ENCODE data around the gene SMIM1.
A peak's percentile ranks its signal among the peaks of the same experiment; 100 is the strongest.

SMIM1 gene

GRCh38 chr1:3777078-3777547 is 4.6 kb downstream of the SMIM1 start:
- DNase-seq (ENCODE audit: low read depth in 2 of 2): no peak

- DNase-seq (ENCODE audit: low read depth in 2 of 2): no peak
These were observed 5.4 kb downstream of the SMIM1 start for GRCh38 chr1:3777647-3778589.

- DNase-seq (ENCODE audit: low read depth in 2 of 2): no peak
These were observed 6.2 kb downstream of the SMIM1 start for GRCh38 chr1:3778590-3779264.

- no peak for DNase-seq (ENCODE audit: low read depth in 2 of 2)
These were observed 6.8 kb downstream of the SMIM1 start for GRCh38 chr1:3779265-3779911.

- DNase-seq (ENCODE audit: low read depth in 2 of 2): no peak
These were observed 7.4 kb downstream of the SMIM1 start for GRCh38 chr1:3779912-3780416.

- no peak for DNase-seq (ENCODE audit: low read depth in 2 of 2)
These were observed 8.4 kb downstream of the SMIM1 start for GRCh38 chr1:3780901-3781300.

GRCh38 chr1:3783651-3784474 is 11.3 kb downstream of the SMIM1 start:
- DNase-seq (ENCODE audit: low read depth in 2 of 2): no peak

- DNase-seq (ENCODE audit: low read depth in 2 of 2): no peak
These were observed 12.5 kb downstream of the SMIM1 start for GRCh38 chr1:3785045-3785444.

- DNase-seq (ENCODE audit: low read depth in 2 of 2): no peak
These were observed 13.1 kb downstream of the SMIM1 start for GRCh38 chr1:3785456-3786157.

- no peak for DNase-seq (ENCODE audit: low read depth in 2 of 2)
These were observed 14.2 kb downstream of the SMIM1 start for GRCh38 chr1:3786468-3787348.

GRCh38 chr1:3787349-3787715 is 14.8 kb downstream of the SMIM1 start:
- DNase-seq (ENCODE audit: low read depth in 2 of 2): peak in 1 of 2 experiments; percentile 26

GRCh38 chr1:3787745-3788605 is 15.4 kb downstream of the SMIM1 start:
- no peak for DNase-seq (ENCODE audit: low read depth in 2 of 2)

GRCh38 chr1:3788756-3789420 is 16.3 kb downstream of the SMIM1 start:
- no peak for DNase-seq (ENCODE audit: low read depth in 2 of 2)

- no peak for DNase-seq (ENCODE audit: low read depth in 2 of 2)
These were observed 17.1 kb downstream of the SMIM1 start for GRCh38 chr1:3789421-3790300.

GRCh38 chr1:3790500-3790923 is 18.0 kb downstream of the SMIM1 start:
- no peak for DNase-seq (ENCODE audit: low read depth in 2 of 2)

- DNase-seq (ENCODE audit: low read depth in 2 of 2): no peak
These were observed 18.4 kb downstream of the SMIM1 start for GRCh38 chr1:3790952-3791351.
